GM18502 (cell line): ENCODE measurements around the gene DAG1.
A peak's percentile ranks its signal among the peaks of the same experiment; 100 is the strongest.
"Not testable (repeated sequence)": the region's sequence is repeated elsewhere in the genome, so short reads cannot be mapped to it uniquely, and the experiment has no call there.

Source experiments
- ATAC-seq: cut with Tn5 transposase; IDR thresholded peaks from one replicate; pipeline ENCODE4 v1.9.1; 2021; ENCODE audit warnings: mild to moderate bottlenecking; ENCODE audit not compliant: unreplicated experiment, poor library complexity

The DAG1 gene

DNA sequence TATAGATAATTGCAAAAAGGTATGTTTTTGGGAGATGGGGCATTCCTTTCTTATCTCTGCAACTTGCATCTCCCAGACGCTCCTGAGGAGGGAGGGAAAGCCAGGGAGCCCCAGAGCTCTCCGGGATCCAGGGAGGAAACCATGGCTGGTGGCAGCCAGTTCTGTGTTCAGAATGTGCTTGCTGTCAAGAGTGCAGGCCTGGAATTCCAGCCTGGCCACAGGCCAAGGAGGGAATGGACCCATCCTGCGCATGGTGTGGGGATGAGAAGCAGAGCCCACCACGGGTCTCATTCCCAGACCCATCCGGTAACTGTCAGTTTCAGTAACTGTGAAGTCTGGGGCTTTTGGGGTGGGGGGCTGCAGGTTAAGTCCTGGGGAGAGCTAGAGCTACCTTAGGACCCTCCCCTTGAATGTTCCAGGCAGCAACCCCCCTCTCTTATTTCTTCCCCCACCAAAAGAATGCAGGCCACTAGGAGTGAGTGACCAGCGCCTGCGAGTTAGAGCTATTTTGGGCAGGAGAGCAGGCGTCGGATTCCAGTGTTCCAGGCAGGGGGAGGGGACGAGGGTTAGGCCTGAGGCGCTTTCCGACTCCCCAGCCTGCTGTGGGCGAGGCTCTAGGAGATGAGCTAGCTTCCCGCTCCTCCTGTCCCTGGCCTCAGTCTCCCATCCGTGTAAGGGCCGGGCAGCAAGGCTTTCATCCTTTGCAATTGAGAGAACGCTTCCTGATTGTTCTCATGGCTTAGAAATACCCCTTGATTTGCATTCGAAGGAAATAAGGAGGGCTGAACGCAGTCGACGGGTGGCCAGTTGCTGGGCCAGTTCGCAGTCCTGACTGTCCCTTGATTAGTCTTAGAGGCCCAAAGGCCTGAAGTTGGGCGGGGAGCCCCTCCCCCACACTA is 781 bp upstream of the DAG1 start:
- ATAC-seq, result no peak

DNA sequence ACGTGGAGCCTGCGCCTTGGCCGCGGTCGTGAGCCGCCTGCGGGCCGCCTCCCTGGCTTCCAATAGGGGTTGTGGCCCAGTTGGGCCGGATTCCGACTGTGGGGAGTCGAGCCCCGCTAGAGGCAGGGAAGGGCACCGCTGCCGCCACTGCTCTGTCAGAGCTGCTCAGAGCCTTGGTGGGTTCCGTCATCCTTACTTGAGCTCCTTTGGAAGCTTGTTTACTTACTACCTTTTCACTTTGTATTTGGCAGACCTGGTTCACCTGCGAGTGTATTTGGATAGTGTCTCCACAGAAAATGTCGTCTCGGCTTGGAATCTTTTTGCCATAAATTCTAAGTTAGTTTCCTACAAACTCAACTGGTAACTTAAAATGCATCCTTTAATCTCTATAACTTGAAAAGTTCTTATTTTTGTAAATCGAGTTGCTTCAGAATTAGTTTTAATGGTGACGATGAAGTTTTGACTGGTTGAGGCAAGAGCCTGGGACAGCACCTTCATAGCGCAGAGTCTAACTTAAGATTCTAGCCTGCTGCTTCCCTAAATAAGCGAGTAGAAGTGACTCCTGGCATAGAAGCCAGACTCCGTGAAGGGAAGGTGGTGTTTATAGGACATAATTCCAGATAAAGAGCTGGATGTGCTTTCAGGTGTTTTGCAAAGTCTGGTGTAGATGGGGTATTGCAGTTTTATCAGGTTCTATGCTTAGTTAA is 800 bp downstream of the DAG1 start:
- ATAC-seq, result peak; percentile 18

DNA sequence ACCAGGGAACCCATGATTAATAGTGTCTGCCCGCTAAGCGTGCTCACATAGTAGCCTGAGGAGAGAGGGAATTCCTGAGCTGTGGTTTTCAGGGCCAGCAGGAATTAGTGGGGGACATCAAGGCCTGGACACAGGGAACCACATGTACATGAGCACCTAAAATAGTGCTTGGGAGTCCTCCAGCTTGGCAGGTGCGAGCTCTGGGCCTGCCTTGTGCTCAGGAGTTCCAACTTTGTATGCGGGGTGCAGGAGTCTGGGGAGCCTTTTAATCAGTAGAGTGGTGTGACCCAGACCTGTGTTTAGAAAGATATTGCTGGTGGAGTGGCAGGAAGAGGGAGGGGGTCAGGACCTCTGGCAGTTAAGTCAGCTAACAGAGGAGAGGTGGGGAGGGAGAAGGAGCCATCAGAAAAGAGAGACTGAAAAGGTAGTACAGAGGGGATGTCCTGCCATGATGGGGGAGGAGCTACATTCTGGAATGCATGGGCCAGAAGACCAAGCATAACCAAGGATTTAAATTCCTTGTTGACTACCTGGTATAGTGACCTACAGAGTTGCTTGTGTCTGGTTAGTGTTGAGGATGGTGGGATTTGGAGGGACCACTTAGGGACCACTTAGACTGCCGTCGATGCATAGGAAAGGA is 1.9 kb downstream of the DAG1 start:
- no peak for ATAC-seq

DNA sequence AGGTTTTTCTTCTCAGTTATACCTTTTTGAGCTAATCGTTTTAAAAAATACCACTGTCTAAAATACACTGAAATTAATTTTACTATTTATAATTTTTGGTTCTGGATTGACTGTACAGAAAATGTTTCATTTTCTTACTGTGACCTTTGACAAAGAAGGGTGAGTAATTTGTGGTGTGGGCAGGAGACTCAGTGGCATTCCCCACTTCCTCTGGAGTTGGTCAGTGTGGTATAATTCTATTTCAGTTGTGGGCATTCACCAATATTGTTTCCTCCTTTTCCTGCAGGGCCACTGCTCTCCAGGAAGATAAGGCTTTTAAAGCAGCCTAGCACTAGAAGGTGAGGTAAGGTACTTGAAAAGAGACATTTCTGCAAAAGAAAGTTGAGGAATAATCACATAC is 6.5 kb downstream of the DAG1 start:
- ATAC-seq, result no peak

DNA sequence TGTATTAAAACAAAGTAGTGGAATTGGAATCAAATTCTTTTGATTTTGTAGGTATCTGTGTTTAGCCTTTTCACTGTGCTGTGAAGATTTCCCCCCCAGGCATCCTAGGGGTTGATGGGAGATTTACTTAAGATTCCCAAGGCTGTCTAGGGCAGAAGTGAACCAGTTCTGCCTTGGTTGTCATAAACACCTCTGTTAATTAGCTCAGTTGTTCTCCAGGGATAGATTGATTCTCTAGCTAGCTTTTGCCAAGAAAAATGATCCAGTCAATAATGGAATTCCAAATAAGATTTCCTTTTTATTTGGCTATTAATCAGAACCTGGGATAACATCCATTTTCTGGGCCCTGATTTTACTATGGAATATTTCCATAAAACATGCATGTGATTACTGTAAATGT is 12.7 kb downstream of the DAG1 start:
- ATAC-seq, result no peak

DNA sequence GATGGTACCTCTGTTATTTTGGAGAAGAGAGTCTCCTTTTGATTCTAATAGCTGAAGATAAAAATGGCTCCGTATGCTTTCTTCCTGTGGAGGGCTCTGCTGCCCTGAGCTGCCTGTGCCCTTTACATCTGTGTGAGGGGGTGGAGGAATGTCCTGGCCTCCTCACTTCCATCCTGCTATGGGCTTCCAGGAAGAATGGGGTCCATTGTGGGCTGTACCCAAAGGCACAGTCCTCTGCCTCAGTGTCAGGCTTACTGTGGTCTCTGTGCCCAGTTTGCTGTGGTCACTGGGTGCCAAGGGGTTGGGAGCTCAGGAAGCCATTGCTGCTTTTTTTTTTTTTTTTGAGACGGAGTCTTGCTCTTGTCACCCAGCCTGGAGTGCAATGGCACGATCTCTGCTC is 14.4 kb downstream of the DAG1 start:
- ATAC-seq, result no peak

DNA sequence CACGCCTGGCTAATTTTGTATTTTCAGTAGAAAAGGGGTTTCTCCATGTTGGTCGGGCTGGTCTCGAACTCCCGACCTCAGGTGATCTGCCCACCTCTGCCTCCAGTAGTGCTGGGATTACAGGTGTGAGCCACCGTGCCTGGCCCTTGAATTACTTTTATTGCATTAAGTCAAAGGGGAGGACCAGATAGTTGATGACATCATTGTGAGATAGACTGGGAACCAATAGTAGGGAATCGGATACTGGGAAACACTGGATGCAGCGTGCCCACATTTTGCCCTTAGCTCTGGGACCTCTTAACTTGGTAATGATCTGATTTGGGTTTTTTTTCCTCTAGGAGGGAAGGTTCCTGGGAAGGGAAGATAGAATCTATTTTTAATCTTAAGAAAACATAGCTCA is 19.2 kb downstream of the DAG1 start:
- ATAC-seq, result no peak

DNA sequence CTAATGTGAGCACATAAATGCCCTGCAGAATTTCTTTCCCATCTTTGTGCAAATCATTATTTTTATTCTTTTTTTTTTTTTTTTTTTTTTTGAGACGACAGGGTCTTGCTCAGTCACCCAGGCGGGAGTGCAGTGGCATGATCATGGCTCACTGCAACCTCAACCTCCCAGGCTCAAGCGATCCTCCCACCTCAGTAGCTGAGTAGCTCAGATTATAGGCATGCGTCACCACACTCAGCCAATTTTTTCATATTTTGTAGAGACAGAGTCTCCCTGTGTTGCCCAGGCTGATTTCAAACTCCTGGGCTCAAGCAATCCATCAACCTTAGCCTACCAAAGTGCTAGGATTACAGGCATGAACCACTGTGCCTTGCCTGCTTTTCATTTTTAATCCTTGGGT is 22.9 kb downstream of the DAG1 start:
- no peak for ATAC-seq

DNA sequence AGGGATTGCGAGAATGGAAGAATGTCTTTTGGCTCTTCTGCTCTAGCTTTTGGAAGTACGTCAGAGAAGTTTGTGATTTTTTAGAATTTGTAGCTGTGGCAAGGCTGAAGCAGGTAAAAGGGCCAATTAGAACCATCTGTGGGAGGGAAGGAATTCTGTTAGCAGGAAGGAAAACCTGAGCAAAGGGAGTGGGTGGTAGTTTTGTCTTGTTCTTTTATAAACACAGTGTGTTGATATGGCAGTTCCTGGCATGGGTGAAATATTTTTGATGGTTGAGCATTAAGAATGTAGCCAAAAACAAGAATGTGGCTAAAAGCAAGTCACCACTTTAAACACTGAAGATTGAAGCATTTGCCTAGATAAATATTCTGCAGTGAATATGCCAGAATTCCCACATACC is 23.8 kb downstream of the DAG1 start:
- no peak for ATAC-seq

DNA sequence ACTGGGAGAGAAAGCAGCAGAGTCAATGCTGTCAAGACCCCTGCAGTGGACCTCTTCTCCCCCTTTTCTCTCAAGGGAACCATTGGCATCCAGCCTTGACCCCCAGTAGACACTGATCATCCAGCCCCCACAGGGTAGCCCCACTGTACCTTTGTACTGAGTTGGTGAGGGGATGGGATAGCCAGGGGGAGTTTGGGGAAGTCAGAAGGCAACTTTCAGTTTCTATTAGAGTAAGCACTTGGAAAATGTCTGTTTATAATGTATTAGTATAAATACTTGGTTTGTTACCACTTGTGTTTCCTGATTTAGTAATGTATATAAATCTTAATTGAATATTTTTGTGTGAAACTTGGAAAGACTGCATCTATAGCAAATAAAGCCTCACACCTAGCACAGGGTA is 25.0 kb downstream of the DAG1 start:
- ATAC-seq, result no peak

DNA sequence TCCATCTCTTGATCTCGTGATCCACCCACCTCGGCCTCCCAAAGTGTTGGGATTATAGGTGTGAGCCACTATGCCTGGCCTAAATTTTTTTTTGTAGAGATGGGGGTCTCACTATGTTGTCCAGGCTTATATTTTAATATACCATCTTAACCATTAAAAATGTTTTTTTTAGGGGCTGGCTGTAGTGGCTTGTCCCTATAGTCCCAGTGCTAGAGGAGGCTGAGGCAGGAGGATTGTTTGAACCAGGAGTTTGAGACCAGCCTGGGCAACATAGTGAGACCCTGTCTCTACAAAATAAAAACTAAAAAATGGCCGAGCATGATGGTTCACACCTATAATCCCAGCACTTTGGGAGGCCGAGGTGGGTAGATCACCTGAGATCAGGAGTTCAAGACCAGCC is 26.8 kb downstream of the DAG1 start:
- ATAC-seq, result not testable (repeated sequence)

DNA sequence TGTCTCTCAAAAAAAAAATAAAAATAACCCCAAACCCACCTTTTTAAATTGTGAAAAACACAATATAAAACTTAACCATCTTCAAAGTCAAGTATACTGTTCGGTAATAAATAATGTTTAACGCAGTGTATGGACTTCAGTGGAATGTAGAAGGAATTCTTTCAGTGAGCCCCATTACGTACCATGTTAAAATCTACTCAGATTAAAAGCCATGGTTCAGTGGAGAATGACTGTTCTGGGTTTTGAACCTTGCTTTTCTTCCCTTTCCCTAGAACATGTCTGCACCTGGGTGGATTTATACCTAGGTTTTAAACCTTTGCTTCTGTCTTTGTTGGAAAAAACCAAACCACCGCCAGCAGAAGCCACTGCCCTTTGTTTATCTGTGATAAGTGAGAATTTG is 27.5 kb downstream of the DAG1 start:
- ATAC-seq, result no peak

DNA sequence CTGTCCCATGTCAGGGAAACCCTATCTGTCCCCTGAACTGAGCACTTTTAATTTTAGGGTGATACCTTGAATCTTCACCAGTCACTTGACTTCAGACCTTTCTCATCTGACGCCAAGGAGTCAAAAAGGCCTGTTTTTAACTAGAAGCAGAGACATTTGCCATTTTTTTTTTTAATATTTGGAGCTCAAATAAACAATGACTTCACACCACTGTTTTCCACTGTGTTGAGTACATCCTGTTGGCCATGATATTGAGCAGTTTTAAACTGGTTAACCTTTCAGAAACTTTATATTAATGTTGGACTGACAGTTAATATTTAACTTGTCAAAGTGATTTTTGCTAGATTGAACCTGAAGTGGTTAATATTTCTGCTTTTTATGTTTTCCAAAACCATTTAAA is 28.2 kb downstream of the DAG1 start:
- ATAC-seq, result no peak

DNA sequence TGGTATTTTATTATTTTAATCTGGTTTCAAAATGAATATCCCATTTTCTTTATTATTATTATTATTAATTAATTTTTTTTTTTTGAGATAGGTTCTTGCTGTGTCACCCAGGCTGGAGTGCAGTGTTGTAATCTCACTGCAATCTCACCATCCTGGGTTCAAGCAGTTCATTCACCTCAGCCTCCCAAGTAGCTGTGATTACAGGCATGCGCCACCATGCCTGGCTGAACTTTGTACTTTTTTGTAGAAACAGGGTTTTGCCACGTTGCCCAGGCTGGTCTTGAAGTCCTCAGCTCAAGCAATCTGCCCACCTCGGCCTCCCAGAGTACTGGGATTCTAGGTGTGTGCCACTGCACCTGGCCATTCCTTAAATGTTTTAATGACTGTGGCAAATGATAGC is 28.6 kb downstream of the DAG1 start:
- ATAC-seq, result no peak

DNA sequence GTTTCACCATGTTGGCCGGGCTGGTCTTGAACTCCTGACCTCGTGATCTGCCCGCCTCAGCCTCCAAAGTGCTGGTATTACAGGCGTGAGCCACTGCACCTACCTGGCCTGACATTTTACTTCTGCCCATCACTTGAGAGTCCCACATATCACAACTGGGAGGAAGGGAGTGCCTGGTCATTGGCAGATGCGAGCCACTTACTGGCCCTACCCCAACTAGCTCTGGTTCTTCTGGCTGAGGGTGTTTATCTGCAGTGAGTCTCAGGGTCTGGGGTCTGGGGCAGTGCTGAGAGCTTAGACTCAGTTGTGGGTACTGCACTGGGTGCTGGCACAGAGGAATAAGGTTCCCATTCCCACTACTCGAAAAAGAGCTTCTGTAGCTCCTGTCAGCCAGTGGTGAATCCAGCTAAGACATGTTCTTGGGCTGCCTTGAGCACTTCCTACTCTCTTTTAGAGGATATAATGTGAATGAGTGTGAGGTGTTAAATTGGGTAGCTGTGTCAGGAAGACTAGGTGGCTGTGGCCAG is 30.2 kb downstream of the DAG1 start:
- no peak for ATAC-seq

DNA sequence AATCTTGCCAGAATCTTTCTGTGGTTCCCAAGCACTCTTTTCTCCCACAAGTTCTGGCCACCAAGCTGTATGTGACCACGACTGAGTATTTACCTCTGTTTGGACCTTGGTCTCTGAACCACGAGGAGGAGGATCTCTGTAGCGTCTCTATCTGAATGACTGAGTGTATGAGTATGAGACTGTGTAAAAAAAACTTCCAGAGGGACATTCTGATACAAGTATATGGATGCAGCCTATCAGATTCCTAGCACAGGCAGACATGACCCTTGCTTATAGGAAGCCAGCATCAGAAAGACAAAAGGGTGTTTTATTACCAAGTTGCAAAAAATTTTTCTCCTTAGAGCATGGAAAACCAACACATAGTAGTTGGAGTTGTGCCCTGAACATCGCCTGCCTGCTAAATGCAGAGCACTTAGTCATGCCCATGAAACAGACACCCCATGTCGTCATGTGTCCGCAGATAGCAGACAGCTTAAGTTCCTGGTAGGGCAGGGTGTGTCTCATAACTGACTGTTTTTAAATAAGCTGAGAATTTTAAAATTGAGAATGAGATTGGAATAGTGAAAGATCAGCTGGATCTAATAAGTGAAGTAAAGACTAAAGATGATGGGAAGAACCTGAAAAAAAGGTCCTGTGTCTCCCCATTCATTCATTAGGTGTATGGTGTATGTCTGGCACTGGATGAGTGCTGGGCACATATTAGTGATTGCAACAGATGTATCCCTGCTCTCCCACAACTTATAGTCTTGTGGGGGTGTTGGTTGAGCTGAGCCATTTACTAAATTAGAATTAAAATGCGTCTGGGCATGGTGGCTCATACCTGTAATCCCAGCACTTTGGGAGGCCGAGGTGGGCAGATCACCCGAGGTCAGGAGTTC is 30.9 kb downstream of the DAG1 start:
- ATAC-seq, result no peak

DNA sequence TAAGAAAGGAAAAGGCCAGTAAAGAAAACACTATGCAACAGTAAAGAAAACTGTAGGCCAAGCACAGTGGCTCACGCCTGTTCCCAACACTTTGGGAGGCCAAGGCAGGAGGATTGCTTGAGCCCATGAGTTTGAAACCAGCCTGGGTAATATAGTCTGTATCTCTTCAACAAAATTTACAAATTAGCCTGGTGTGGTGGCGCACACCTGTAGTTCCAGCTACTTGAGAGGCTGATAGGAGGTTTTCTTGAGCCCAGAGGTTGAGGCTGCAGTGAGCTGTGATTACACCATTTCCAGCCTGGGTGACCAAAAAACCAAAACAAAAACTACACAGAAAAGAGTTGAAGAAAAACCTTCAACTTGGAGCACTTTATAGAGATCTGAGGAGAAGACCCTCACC is 31.8 kb downstream of the DAG1 start:
- no peak for ATAC-seq

DNA sequence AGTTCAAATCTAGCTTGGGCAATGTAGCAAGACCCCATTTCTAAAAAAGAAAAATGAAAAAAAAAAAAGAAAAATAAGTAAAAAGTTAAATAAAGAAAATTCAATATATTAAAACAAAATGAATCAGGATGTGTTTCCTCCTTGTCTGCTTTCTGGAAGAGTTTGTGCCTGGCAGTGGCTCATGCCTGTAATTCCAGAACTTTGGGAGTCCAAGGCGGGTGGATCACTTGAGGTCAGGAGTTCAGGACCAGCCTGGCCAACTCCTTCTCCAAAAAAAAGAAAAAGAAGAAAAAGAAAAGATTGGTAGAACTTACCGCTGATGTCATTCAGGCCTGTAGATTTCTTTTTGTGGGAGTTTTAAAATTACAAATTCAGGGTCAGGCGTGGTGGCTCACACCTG is 36.8 kb downstream of the DAG1 start:
- no peak for ATAC-seq

DNA sequence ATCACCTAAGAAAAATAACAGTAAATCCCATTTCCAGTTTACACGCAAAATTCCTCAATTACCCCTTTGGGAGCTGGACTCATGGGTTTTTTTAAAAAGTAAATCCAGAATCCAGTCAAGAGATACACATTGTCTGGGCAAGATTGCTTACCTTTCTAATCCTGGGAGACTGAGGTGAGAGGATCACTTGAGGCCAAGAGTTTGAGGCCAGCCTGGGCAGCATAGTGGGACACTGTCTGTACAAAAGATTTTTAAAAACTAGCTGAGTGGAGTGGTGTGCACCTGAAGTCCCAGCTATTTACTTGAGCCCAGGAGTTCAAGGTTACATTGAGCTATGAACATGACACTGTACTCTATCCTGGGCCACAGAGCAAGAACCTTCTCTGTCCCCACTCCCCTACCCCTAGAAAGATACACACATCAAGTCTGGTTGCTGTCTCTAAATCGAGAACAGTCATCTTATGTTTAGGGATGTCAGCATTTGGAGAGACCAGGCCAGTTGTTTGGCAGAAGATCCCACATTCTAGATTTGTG is 39.0 kb downstream of the DAG1 start:
- ATAC-seq, result no peak

DNA sequence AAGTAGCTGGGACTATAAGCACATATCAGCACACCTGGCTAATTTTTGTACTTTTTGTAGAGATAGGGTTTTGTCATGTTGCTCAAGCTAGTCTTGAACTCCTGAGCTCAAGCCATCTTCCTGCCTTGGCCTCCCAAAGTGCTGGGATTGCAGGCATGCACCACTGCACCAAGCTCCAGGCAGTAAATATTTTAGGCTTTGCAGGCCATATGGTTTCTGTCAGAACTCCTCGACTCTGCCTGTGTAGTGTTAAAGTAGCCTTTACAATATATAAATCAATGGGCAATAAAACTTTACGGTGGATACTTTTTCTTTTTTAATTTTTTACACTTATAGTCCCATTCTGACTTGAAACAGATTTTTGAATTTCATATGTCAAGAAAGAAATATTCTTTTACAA is 41.6 kb downstream of the DAG1 start:
- ATAC-seq, result no peak
